Gastroesophageal sphincter (tissue), 3 donors: ENCODE data around the gene RNASEH2A.

ENCODE experiments used
- CTCF ChIP-seq, 4 experiments: fragments of 200-600 bp in 2 of 4; fragments of 450-650 bp in 2 of 4; sonication (generic) in 1 of 4; IDR thresholded peaks; one replicate each; pipeline ENCODE4 v1.5.1; 2017 to 2019; ENCODE audit warnings: antibody characterized with exemption in 4 of 4, mild to moderate bottlenecking in 2 of 4, moderate library complexity in 2 of 4
- POLR2A ChIP-seq, 2 donors: fragments of 450-650 bp; IDR thresholded peaks; one replicate each; pipeline ENCODE4 v1.6.1; 2017; ENCODE audit warnings: antibody characterized with exemption in 2 of 2, mild to moderate bottlenecking in 2 of 2, moderate library complexity in 1 of 2

- TF ChIP-seq POLR2A (IDR thresholded peaks at IDR 0.05), result no peak
- TF ChIP-seq CTCF (IDR thresholded peaks at IDR 0.05), result no peak
These were observed 24.3 kb upstream of the RNASEH2A start for GRCh38 chr19:12782174-12782423.
